SU-DHL-6 (cell line): ENCODE data around the gene INTS6.

Experiments
- H2AFZ ChIP-seq: fragments of 200-600 bp; sonication (generic); 2 replicates; pipeline ENCODE4 v1.6.1; 2014; ENCODE audit warnings: low read depth, mild to moderate bottlenecking, moderate library complexity, mixed read lengths, antibody characterized with exemption, low read length; ENCODE audit not compliant: severe bottlenecking
- H3F3A ChIP-seq: fragments of 200-600 bp; shearing (Covaris generic); 2 replicates; pipeline ENCODE4 v1.6.0; 2016; ENCODE audit warnings: antibody characterized with exemption, mild to moderate bottlenecking; ENCODE audit not compliant: insufficient read depth
- H3K27ac ChIP-seq: fragments of 200-600 bp; sonication (generic); 2 replicates; pipeline ENCODE4 v1.5.1; 2016; ENCODE audit warnings: low read depth, mild to moderate bottlenecking, low read length, moderate library complexity, mixed read lengths
- H3K27me3 ChIP-seq: fragments of 200-600 bp; sonication (generic), shearing (Covaris generic); 2 replicates; pipeline ENCODE4 v1.6.0; 2014; ENCODE audit warnings: mild to moderate bottlenecking, low read length
- H3K36me3 ChIP-seq: fragments of 200-600 bp; sonication (generic); 2 replicates; pipeline ENCODE4 v1.6.1; 2014; ENCODE audit warnings: mild to moderate bottlenecking, low read length, mixed read lengths
- H3K4me2 ChIP-seq: fragments of 300-600, 200-600 bp; shearing (Covaris generic), sonication (generic); 2 replicates; pipeline ENCODE4 v1.6.0; 2014; ENCODE audit warnings: low read length, low read depth, mild to moderate bottlenecking; ENCODE audit not compliant: poor library complexity, severe bottlenecking
- H3K4me3 ChIP-seq: fragments of 200-600 bp; sonication (generic); 2 replicates; pipeline ENCODE4 v1.5.1; 2014; ENCODE audit warnings: antibody characterized with exemption, low read length, mild to moderate bottlenecking, mixed read lengths; ENCODE audit not compliant: insufficient read depth, poor library complexity, severe bottlenecking
- H3K79me2 ChIP-seq: fragments of 200-600 bp; sonication (generic); 2 replicates; pipeline ENCODE4 v1.6.1; 2014; ENCODE audit warnings: mild to moderate bottlenecking, low read length, moderate library complexity; ENCODE audit not compliant: insufficient read depth
- H3K9ac ChIP-seq: fragments of 200-600 bp; sonication (generic); 2 replicates; pipeline ENCODE4 v1.7.0; 2014; ENCODE audit warnings: mild to moderate bottlenecking, low read length
- H3K9me2 ChIP-seq: fragments of 200-600 bp; sonication (generic); replicated peaks from 2 replicates; pipeline ENCODE4 v1.6.1; 2014; ENCODE audit warnings: low read length; ENCODE audit not compliant: insufficient read depth
- H3K9me3 ChIP-seq: fragments of 200-600 bp; sonication (generic); 2 replicates; pipeline ENCODE4 v1.6.1; 2014; ENCODE audit warnings: low read length, mixed read lengths; ENCODE audit not compliant: insufficient read depth
- H4K20me1 ChIP-seq: fragments of 200-600 bp; sonication (generic); 2 replicates; pipeline ENCODE4 v1.6.1; 2014; ENCODE audit warnings: low read depth, mild to moderate bottlenecking, antibody characterized with exemption, low read length, moderate library complexity, mixed read lengths
- CTCF ChIP-seq: fragments of 200-600 bp; sonication (generic); IDR thresholded peaks from one replicate; pipeline ENCODE4 v1.5.1; 2017; ENCODE audit warnings: antibody characterized with exemption, mild to moderate bottlenecking, low read length, moderate library complexity; ENCODE audit not compliant: insufficient read depth, poor library complexity, severe bottlenecking
- EZH2phosphoT487 ChIP-seq: fragments of 200-600 bp; sonication (generic), shearing (Covaris generic); conservative IDR thresholded peaks from 2 replicates; pipeline ENCODE4 v1.6.1; 2018; ENCODE audit warnings: mild to moderate bottlenecking, antibody characterized with exemption, low read length, moderate library complexity, mixed read lengths

INTS6 gene

GRCh38 chr13:51331354-51331861 lies 121.4 kb downstream of the INTS6 start:
- Histone ChIP-seq H3K9ac (no peak overlapping the region), H3K36me3 (no peaks in the 10 kb centered on the region), H3K79me2 (no peaks in the 10 kb centered on the region), H3F3A (no peaks in the 10 kb centered on the region), H3K9me3 (no peaks in the 10 kb centered on the region), H3K27ac (no peak overlapping the region), H3K27me3 (no peaks in the 10 kb centered on the region), H4K20me1 (no peaks in the 10 kb centered on the region), H2AFZ (no peak overlapping the region), H3K4me3 (no peak overlapping the region), H3K9me2 (no peaks in the 10 kb centered on the region), H3K4me2 (no peak overlapping the region)
- TF ChIP-seq CTCF: no peak
- TF ChIP-seq EZH2phosphoT487: no peak

- Histone ChIP-seq H3K9ac (no peak overlapping the region), H3K27me3 (no peaks in the 10 kb centered on the region), H3K4me3 (no peak overlapping the region), H3K36me3 (no peaks in the 10 kb centered on the region), H2AFZ (no peak overlapping the region), H3K27ac (no peak overlapping the region), H3K9me2 (no peaks in the 10 kb centered on the region), H3K79me2 (no peaks in the 10 kb centered on the region), H3K4me2 (no peak overlapping the region), H4K20me1 (no peaks in the 10 kb centered on the region), H3F3A (no peaks in the 10 kb centered on the region), H3K9me3 (no peaks in the 10 kb centered on the region)
- TF ChIP-seq CTCF: no peak
- TF ChIP-seq EZH2phosphoT487: no peak
Measured at GRCh38 chr13:51330791-51331190, 122.0 kb downstream of the INTS6 start.

- no peaks in the 10 kb centered on the region for H3K36me3 ChIP-seq
Measured at GRCh38 chr13:51329606-51330005, 123.2 kb downstream of the INTS6 start.

More at GRCh38 chr13:51329606-51330005, 123.2 kb downstream of the INTS6 start:
- Histone ChIP-seq H3K9me3 (no peaks in the 10 kb centered on the region), H3F3A (no peaks in the 10 kb centered on the region), H3K79me2 (no peaks in the 10 kb centered on the region), H4K20me1 (no peaks in the 10 kb centered on the region), H3K27ac (no peak overlapping the region), H3K9ac (no peak overlapping the region), H3K27me3 (no peaks in the 10 kb centered on the region), H3K4me2 (no peak overlapping the region), H3K4me3 (no peak overlapping the region), H3K9me2 (no peaks in the 10 kb centered on the region), H2AFZ (no peak overlapping the region)
- TF ChIP-seq EZH2phosphoT487: no peak
- no peak for TF ChIP-seq CTCF
